GM20431 (cell line): ENCODE measurements around the gene MAP1B.

ENCODE experiments used
- in situ Hi-C: fragments of 300-500 bp; cut with MseI, MboI; formaldehyde crosslinking; loops from one replicate; pipeline ENCODE4 v1.15.0; 2020; ENCODE audit warnings: low sequenced_read_pairs; ENCODE audit not compliant: unreplicated experiment

Gene MAP1B

GRCh38 chr5:72126796-72127195 is 19.5 kb downstream of the MAP1B start:
- in situ Hi-C loops, result loop anchor here (25.0 kb wide), 1 partner anchor 111 kb away; no protein-coding TSS in a partner anchor

DNA sequence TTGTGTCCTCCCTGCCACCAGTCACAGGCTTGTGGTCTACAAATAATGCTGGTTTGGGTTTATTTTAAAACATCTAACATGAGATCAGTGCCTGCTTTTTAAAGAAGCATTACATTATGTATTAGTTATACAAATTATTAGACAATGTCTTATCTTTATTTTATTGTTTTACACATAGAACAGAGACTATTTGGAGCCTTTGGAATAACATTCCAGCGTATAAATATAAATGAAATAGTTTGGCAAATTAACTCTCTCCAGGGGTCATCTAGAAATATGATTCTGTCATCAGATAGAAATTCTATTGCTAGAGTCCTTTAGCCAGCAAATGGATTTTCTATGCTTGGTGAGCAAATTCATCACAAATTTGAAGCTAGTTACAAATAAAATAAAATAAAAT is 22.4 kb downstream of the MAP1B start:
- in situ Hi-C loops, result loop anchor here (10.0 to 25.0 kb wide), 2 partner anchors 108 to 175 kb away; no protein-coding TSS in a partner anchor

DNA sequence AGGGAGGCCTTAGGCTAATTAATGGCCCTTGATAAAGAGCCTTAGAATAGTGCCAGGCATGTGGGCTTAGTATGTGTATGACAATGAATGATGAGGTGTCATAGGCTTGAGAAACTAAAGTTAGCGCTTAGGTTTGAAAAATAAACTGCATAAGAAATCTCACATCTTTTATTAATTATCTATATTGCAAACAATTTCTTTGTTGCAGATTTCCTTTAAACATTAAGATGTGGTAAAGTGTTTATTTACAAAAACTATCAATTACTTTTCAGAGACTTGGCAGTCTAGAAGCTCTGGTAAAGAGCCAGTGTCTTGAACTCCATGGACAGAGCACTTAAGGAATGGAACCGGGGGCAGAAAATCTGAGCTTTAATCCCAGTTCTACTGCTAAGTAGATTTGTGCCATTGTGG is 23.1 kb downstream of the MAP1B start:
- in situ Hi-C loops, result loop anchor here (10.0 to 25.0 kb wide), 2 partner anchors 107 to 174 kb away; no protein-coding TSS in a partner anchor

DNA sequence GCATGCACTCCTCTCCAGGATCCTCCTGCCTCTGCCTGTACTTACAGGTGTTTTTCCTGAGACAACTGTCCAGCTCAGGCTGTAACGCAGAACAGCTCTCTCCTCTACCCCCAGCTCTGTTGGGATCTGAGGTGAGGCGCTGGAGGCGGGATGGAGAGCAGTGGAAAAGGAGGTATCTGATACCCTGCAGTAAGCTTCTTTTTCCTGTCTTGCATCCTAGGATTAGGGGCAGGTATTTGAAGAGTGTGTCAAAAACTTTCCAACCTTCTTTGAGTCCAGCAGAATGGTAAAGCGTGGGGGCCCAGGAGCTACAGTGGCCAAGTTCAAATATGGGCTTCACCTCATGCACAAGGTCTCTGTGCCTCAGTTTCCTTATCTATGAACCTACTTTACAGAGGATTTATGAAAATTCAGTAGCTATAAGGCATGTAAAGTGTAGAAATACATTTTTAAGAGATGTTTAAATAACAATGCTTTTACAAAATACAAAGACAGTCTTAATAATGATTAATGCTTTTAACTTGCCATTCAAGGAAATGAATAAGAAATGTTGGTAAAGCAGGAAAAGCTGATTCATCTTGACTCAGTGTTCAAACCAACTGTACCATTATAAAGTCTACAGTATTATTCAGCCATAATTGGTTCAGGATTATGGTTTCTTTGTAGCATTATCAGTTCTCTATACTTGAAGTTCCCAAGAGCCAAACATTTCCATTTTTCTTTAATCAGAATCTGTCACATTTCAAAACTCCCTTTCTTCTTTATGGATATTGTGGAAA is 26.1 kb downstream of the MAP1B start:
- in situ Hi-C loops, result loop anchor here (10.0 to 25.0 kb wide), 2 partner anchors 104 to 171 kb away; no protein-coding TSS in a partner anchor

DNA sequence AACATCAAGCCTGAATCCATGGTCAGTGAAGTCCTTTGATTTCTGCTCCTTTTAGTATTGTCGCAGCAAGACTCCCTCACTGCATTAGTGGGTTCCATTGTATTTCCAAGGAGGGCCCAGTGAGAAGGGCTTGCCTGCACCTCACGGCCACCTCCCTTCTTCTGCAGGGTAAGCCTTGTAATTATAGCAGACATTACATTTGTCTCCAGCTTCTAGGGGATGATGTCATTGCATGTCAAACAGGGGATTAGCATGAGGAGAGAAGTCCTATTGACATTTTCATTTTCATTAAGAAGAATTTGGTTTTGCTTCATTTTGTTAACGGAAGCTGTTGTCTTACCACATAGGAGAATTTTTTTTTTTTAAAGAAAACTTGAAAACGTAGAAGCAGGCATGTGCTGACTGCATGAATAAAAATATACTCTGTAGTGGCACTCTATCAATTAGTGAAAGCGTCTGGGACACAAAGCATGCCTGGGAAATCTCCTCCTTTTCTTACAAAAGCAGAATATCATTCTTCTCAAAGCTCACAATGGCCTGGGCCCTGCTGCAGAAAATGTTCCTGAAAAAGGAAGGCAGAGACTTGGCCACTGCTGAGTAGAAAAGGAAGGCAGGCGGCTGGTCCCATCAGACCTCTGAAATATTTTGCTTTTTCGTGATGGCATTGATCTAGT is 27.1 kb downstream of the MAP1B start:
- in situ Hi-C loops, result loop anchor here (10.0 to 25.0 kb wide), 2 partner anchors 103 to 170 kb away; no protein-coding TSS in a partner anchor

GRCh38 chr5:72137826-72138409 is 30.6 kb downstream of the MAP1B start:
- in situ Hi-C loops, result loop anchor here (10.0 to 25.0 kb wide), 2 partner anchors 99 to 167 kb away; no protein-coding TSS in a partner anchor

DNA sequence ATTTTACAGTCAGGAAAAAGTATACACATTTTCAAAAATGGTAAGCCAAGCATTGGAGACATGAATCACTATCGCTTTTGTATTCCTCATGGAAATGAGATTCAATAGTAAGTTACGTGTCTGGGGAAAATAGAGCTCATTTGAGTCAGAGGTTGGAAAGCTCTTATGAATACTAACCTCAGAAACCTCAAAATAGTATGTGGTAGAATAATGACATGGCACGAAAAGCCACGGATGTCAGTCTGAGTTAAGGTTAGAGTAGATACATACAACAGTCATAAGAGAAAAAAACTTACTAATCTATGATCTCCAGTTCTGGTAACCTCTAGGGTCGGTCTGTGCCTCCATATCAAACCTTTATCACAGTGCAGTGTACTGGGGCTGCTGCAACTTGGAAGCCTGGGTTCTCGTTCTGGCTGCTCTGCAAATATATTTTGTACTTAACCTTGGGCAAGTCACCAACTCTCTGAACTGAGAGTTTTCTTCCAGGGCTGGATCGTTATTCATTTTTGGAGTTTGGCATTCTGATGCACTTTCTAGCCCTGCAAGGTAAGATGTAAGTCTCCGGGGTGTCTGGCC is 31.8 kb downstream of the MAP1B start:
- in situ Hi-C loops, result loop anchor here (10.0 to 25.0 kb wide), 2 partner anchors 98 to 166 kb away; no protein-coding TSS in a partner anchor

- in situ Hi-C loops, result loop anchor here (25.0 kb wide), 1 partner anchor 97 kb away; no protein-coding TSS in a partner anchor
Observed at GRCh38 chr5:72140711-72141110, 33.4 kb downstream of the MAP1B start.

- in situ Hi-C loops, result loop anchor here (25.0 kb wide), 1 partner anchor 96 kb away; no protein-coding TSS in a partner anchor
Observed at GRCh38 chr5:72141440-72142355, 34.4 kb downstream of the MAP1B start.

DNA sequence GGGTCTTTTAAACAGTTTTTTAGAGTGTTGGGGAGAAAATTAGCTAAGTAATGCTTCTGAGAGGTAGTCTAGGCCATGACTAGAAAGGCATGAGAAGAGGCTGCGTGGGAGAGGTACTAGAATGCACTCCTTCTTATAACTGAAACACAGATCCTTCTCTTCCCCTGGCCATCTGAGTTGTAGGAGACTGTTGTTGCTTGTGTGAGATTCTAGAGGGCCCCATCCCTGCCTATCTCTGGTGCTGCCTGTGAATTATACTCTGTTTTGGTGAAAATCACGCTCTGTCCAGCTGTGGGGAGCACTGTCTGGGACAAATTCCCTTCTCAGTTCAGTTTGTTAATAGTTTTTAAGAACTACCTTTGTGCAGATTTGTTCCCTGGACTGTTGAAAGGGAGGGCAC is 37.5 kb downstream of the MAP1B start:
- in situ Hi-C loops, result loop anchor here (25.0 kb wide), 1 partner anchor 93 kb away; no protein-coding TSS in a partner anchor

GRCh38 chr5:72145348-72145747 is 38.1 kb downstream of the MAP1B start:
- in situ Hi-C loops, result loop anchor here (25.0 kb wide), 1 partner anchor 92 kb away; no protein-coding TSS in a partner anchor

DNA sequence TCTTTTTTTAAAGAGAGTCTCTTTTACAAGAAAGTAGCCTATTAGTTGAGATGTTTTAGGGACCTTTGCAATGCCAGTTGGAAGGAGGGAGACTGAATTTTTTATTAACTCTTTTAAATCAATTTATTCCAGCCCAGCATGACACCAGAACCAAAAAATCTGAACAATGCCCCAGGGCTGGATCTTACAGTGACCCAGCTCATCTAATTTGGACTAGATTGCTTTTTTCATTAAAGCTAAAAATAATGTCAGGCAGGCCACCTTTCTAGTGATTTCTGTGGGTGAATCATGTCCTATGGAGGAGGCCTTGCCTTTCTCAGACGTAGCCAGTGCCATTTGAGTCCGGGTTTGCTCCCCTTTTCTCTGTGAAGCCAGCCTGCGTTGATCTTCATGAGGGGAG is 38.8 kb downstream of the MAP1B start:
- in situ Hi-C loops, result loop anchor here (25.0 kb wide), 1 partner anchor 91 kb away; no protein-coding TSS in a partner anchor

DNA sequence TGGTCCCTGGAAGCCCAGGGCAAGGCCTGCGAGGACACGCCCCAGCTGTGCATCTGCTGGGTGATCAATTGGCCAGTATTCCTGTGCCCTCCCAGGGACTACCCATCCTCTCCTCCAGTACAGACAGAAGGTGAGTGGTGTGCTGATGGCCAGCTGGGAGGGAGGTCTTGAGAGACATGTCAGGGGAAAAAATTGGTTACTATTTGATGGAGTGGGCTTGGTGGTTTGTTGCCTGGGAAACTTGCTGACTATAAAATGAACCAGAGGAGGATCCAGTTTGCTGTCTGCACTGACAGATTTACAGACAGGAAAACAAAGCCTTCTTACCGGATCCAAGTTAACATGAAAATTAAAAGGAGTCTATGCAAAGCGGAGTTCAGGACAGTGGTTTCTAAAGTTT is 40.3 kb downstream of the MAP1B start:
- in situ Hi-C loops, result loop anchor here (25.0 kb wide), 1 partner anchor 90 kb away; no protein-coding TSS in a partner anchor

- in situ Hi-C loops, result loop anchor here (25.0 kb wide), 1 partner anchor 88 kb away; no protein-coding TSS in a partner anchor
Observed at GRCh38 chr5:72149742-72150141, 42.5 kb downstream of the MAP1B start.

DNA sequence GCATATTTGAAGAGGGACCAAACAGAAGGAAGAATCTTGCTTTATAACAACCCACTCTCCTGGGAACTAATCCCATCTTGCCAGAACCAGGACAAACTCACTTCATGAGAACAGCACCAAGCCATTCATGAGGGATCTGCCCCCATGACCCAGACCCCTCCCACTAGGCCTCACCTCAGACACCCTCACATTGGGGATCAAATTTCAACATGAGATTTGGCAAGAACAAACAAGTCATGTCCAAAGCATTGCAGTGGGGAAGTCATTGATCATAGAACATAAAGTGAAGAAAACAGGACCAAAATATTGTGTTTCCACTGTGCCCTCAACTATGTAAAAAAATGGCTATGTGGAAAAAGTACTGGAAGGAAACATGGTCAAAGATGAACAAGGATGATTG is 43.9 kb downstream of the MAP1B start:
- in situ Hi-C loops, result no loop called here

DNA sequence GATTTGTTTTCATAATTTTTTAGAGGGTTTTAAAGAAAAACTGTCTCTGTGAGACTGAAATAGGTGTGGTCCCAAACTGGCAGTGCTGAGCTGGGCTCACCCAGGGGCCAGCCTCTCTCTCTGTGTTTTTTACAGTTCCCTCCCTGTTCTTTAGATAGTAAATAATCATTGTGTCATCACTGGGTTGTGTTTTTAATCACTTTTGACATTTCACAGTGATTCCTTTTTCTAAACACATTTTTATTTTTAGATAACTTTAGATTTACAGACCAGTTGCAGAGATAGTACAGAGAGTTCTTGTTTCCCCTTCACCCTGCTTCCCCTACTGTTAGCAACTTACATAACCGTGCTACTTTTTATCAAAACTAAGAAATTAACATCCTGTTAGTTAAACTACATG is 44.4 kb downstream of the MAP1B start:
- in situ Hi-C loops, result no loop called here

- in situ Hi-C loops, result no loop called here
Observed at GRCh38 chr5:72152545-72152944, 45.3 kb downstream of the MAP1B start.

GRCh38 chr5:72153551-72153950 is 46.3 kb downstream of the MAP1B start:
- in situ Hi-C loops, result no loop called here
